Measurements from ENCODE around the gene NR5A1. TPM values are rescaled to one million over a fixed set of nuclear protein-coding genes. Genes with fewer than 3 reads are reported as not detected.

NR5A1 gene
- total and polyA plus RNA-seq, 11 donors: 0.04 to 0.14 TPM; not detected in 9

DNA sequence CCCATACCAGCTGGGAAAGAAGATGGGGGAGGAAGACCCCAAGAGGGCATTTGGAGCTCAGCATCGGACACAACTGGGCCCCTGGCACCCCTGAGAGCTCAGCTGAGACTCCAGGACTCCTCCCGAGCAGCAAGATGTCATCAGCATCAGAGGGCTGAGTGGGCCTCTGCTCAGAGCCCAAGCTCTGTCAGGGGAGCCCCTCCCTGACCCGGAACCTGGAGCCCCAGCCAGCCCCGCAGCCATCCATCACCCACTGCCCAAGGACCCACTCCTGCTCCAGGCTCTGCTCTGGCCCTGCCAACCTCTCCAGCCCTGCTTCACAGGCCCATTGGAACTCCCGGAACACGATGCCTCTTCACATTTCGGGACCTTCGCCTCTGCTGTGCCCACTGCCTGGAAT, 9.8 kb downstream of the NR5A1 start:
- DNase-seq (peak in 1 of 5 donors; percentile 49), ATAC-seq (no peak)
- Histone ChIP-seq H3K9me3 (no peaks in the 10 kb centered on the region), H3K4me1 (no peaks in the 10 kb centered on the region), H3K4me3 (no peak overlapping the region), H3K27me3 (peaks cover 3 to 44% (median 22%) of the 10 kb centered on the region in 9 donors), H3K27ac (no peak overlapping the region), H3K36me3 (no peaks in the 10 kb centered on the region)
- intact Hi-C loops (cut with DNase I): no loop called here
- TF ChIP-seq, protein P1, sequence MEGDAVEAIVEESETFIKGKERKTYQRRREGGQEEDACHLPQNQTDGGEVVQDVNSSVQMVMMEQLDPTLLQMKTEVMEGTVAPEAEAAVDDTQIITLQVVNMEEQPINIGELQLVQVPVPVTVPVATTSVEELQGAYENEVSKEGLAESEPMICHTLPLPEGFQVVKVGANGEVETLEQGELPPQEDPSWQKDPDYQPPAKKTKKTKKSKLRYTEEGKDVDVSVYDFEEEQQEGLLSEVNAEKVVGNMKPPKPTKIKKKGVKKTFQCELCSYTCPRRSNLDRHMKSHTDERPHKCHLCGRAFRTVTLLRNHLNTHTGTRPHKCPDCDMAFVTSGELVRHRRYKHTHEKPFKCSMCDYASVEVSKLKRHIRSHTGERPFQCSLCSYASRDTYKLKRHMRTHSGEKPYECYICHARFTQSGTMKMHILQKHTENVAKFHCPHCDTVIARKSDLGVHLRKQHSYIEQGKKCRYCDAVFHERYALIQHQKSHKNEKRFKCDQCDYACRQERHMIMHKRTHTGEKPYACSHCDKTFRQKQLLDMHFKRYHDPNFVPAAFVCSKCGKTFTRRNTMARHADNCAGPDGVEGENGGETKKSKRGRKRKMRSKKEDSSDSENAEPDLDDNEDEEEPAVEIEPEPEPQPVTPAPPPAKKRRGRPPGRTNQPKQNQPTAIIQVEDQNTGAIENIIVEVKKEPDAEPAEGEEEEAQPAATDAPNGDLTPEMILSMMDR (IDR thresholded peaks at IDR 0.05): no peak
- no peak for TF ChIP-seq POLR2A (IDR thresholded peaks at IDR 0.05)
- WGBS, 4 donors: 90 to 95% (median 92%) methylated on average over 8 of the region's 8 CpGs

DNA sequence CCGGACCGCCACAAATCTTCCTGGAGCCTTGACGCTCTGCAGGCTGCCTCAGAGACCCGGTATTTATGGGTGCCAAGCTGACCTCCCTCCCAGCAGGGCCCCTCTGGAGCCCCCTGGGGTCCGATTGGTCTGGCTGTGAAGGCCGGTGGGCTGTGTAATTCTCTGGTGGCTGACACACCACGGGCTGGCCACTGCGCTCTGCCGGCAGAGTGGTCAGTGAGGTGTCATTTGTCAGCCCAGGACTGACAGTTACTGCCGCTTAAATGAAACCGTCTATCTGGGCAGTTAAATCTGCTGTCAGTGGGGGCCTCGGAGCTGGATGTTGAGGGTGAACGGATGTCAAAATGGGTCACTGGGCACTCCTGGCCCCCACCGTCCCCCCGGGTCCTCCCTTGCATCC, 10.7 kb downstream of the NR5A1 start:
- H3K27ac ChIP-seq: no peak overlapping the region
- DNase-seq (peak in 1 of 5 donors; percentile 42), ATAC-seq (no peak)
- H3K4me1 ChIP-seq: no peaks in the 10 kb centered on the region
- no peak for TF ChIP-seq POLR2A (IDR thresholded peaks at IDR 0.05)
- TF ChIP-seq, protein P1 (IDR thresholded peaks at IDR 0.05): no peak
- H3K27me3 ChIP-seq: peaks cover 2 to 38% (median 13%) of the 10 kb centered on the region in 9 donors
- no peaks in the 10 kb centered on the region for H3K36me3 ChIP-seq
- H3K9me3 ChIP-seq: no peaks in the 10 kb centered on the region
- WGBS, 4 donors: 77 to 84% (median 82%) methylated on average over 13 to 15 of the region's 15 CpGs
- intact Hi-C loops (cut with DNase I): no loop called here
- H3K4me3 ChIP-seq: no peak overlapping the region

DNA sequence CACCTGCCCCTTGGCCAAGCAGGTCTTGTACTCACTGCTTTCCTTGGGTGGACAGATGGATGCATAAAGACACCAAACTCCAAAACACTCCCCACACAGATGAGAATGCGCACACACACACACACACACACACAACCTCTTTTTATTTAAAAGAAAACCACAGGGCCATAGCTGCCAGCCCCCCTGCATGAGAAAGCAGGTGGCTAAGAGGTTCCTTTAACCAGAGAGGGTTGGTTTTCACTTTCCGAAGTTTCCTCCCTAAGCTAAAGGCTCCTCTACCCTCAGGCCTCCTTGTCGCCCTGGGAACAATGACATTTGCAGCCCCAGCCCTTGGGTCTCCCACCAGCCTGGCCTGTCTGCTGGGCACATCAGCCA, 11.1 kb downstream of the NR5A1 start:
- Histone ChIP-seq H3K4me1 (no peaks in the 10 kb centered on the region), H3K36me3 (no peaks in the 10 kb centered on the region), H3K27ac (no peak overlapping the region), H3K27me3 (peaks cover 0 to 34% (median 9%) of the 10 kb centered on the region in 9 donors), H3K9me3 (no peaks in the 10 kb centered on the region), H3K4me3 (no peak overlapping the region)
- intact Hi-C loops (cut with DNase I): no loop called here
- DNase-seq (no peak), ATAC-seq (no peak)
- 77 to 90% (median 86%) methylated on average over 3 of the region's 3 CpGs for WGBS, 4 donors
- TF ChIP-seq, protein P1 (IDR thresholded peaks at IDR 0.05): no peak
- no peak for TF ChIP-seq POLR2A (IDR thresholded peaks at IDR 0.05)

DNA sequence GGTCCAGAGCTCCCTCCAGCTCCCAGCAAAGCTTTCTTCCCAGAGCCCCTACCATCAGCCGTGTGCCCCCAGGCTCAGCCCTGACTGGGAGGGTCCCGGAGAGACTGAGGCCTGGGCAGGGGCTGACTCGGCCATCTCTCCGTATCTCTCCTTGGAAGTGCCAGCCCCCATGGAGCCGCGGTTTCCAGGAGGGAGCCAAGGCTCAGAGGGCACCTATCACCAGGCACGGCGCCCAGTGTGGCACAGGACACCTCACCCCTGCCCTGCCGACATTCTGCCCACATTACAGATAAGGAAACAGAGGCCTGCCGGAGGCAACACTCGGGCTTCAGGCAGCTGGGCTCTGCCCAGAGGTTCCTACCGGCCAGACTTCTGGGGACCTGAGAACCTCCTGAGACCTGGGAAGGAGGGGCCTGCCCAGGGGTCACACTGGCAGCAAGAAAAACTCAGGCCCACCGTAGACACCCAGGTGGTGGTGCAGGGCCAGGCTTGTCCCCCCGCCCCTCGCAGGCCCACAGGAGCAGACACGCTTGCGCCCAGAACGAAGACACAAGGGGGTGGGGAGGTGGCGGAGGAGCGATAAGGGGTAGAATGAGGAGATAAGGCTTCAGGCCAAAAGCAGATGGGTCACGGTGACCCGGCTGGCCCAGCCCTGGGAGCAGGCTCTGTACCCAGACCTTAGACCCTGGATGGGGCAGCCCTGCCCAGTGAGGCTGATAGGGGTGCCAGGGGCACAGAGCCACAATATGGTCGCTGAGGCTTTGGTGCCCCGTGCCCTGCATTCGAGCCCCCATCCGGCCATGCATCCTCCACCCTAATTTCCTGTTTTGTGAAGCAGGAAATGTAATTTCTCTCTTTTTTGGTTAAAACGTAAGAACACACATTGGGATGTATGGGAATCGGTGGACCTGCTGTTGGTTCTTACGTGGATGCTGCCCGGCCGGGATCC, 11.8 kb downstream of the NR5A1 start:
- Histone ChIP-seq H3K27me3 (peaks cover 0 to 34% (median 4%) of the 10 kb centered on the region in 9 donors), H3K36me3 (no peaks in the 10 kb centered on the region), H3K4me1 (no peaks in the 10 kb centered on the region), H3K27ac (no peak overlapping the region), H3K9me3 (no peaks in the 10 kb centered on the region), H3K4me3 (no peak overlapping the region)
- intact Hi-C loops (cut with DNase I): no loop called here
- peak in 1 of 5 donors; percentile 20 for DNase-seq
- TF ChIP-seq, protein P1 (IDR thresholded peaks at IDR 0.05): no peak
- TF ChIP-seq POLR2A (IDR thresholded peaks at IDR 0.05): no peak
- 68 to 71% (median 70%) methylated on average over 26 to 31 of the region's 31 CpGs for WGBS, 4 donors
- no peak for ATAC-seq

Measured in heart left ventricle (tissue), 16 donors.